Activated T-helper 17 cell treated with anti-CD3 and anti-CD28 coated beads, Interleukin-2, amount 50 U/mL, for 72 hours (primary cell): ENCODE data around the gene AGL. TPM values are rescaled to one million over a fixed set of nuclear protein-coding genes. Genes with fewer than 3 reads are reported as not detected.
"Not testable (repeated sequence)": the region's sequence is repeated elsewhere in the genome, so short reads cannot be mapped to it uniquely, and the experiment has no call there.

ENCODE experiments used
- ATAC-seq: fragments of 150-1000 bp; cut with Tn5 transposase; replicated peaks from 2 replicates; pipeline ENCODE4 v1.10.0; 2021; ENCODE audit warnings: mild to moderate bottlenecking, moderate library complexity
- H3K27ac Mint-ChIP-seq: one replicate; pipeline ENCODE4 v1.8.0; 2022; ENCODE audit warnings: mixed read lengths
- H3K27me3 Mint-ChIP-seq: one replicate; pipeline ENCODE4 v1.8.0; 2022; ENCODE audit warnings: mixed read lengths
- H3K36me3 Mint-ChIP-seq: one replicate; pipeline ENCODE4 v1.8.0; 2022; ENCODE audit warnings: low read depth, mild to moderate bottlenecking, mixed read lengths
- H3K4me1 Mint-ChIP-seq: one replicate; pipeline ENCODE4 v1.8.0; 2022; ENCODE audit warnings: mixed read lengths
- H3K4me3 Mint-ChIP-seq: one replicate; pipeline ENCODE4 v1.8.0; 2022; ENCODE audit warnings: mild to moderate bottlenecking, mixed read lengths
- H3K9me3 Mint-ChIP-seq: one replicate; pipeline ENCODE4 v1.8.0; 2022; ENCODE audit warnings: mixed read lengths
- total RNA-seq, 2 donors: library from RNA; stranded (reverse); gene quantifications; one replicate each; pipeline ENCODE4 v1.2.3, GENCODE V29; 2022

AGL gene
- total RNA-seq, 2 donors from 2014 or later = 21.4 to 23.2 TPM

DNA sequence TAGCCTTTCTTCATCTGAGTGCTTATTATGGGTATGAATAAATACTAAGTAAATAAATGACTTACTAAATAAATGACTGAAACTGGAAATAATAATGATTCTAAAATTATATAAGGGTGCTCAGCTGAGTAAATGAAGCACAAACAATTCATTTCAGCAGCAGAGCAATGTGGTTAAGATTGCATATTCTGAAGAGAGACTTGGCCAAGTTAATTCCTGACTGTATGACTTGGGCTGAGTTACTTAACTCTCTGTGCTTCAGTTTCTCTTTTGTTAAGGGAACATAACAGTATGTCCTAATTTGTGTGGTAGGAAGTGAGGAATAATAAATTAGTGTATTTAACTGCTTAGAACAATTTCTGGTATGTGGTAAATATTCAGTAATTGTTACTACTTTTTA lies 19.1 kb downstream of the AGL start:
- no peak for ATAC-seq
- Mint-ChIP-seq H3K36me3 (peaks cover 17% of the 10 kb centered on the region), H3K9me3 (no peaks in the 10 kb centered on the region), H3K27me3 (no peaks in the 10 kb centered on the region), H3K27ac (no peak overlapping the region), H3K4me1 (no peaks in the 10 kb centered on the region), H3K4me3 (no peak overlapping the region)

GRCh38 chr1:99869723-99870122 lies 19.6 kb downstream of the AGL start:
- no peaks in the 10 kb centered on the region for H3K9me3 Mint-ChIP-seq
- H3K27ac Mint-ChIP-seq = no peak overlapping the region
- peaks cover 12% of the 10 kb centered on the region for H3K36me3 Mint-ChIP-seq
- H3K27me3 Mint-ChIP-seq = no peaks in the 10 kb centered on the region
- ATAC-seq = no peak
- no peaks in the 10 kb centered on the region for H3K4me1 Mint-ChIP-seq
- no peak overlapping the region for H3K4me3 Mint-ChIP-seq

DNA sequence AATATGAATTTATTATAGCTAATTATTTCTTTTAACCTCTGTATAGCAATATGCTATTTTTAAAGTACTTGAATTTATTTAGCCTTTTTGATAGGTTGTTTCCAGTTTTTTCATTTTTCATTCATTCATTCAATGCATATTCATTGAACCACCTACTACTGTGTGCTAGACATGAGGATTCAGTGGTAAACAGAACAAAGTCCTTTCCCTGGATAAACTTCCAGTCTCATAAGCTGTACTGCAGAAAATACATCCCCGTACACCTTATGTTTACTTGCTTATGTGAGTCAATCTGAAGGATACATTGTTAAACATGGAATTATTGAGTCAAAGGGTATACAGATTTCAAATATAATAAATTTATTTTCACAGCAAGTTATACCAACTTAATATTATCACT lies 21.9 kb downstream of the AGL start:
- H3K36me3 Mint-ChIP-seq = peaks cover 26% of the 10 kb centered on the region
- H3K9me3 Mint-ChIP-seq = no peaks in the 10 kb centered on the region
- H3K27ac Mint-ChIP-seq = no peak overlapping the region
- H3K4me3 Mint-ChIP-seq = no peak overlapping the region
- no peaks in the 10 kb centered on the region for H3K4me1 Mint-ChIP-seq
- H3K27me3 Mint-ChIP-seq = no peaks in the 10 kb centered on the region
- no peak for ATAC-seq

DNA sequence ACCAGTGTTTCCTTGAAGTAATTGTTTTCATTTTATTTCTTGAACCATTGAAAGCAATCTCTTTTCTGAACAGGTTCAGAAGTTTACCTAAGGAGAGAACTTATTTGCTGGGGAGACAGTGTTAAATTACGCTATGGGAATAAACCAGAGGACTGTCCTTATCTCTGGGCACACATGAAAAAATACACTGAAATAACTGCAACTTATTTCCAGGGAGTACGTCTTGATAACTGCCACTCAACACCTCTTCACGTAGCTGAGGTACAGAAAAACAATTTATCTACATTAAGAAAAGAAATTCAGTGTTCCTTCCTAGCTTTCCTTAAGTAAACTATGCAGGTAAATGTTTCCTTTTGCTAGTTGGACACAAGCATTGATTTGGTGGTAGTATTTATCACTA lies 27.4 kb downstream of the AGL start:
- no peaks in the 10 kb centered on the region for H3K4me1 Mint-ChIP-seq
- H3K36me3 Mint-ChIP-seq = peaks cover 53% of the 10 kb centered on the region
- no peaks in the 10 kb centered on the region for H3K9me3 Mint-ChIP-seq
- no peak overlapping the region for H3K27ac Mint-ChIP-seq
- no peak overlapping the region for H3K4me3 Mint-ChIP-seq
- no peak for ATAC-seq
- H3K27me3 Mint-ChIP-seq = no peaks in the 10 kb centered on the region

- ATAC-seq = no peak
- Mint-ChIP-seq H3K4me1 (no peaks in the 10 kb centered on the region), H3K27me3 (no peaks in the 10 kb centered on the region), H3K9me3 (no peaks in the 10 kb centered on the region), H3K27ac (no peak overlapping the region), H3K36me3 (peaks cover 87% of the 10 kb centered on the region), H3K4me3 (no peak overlapping the region)
Observed at GRCh38 chr1:99886179-99886578, 36.0 kb downstream of the AGL start.

GRCh38 chr1:99886841-99887240 lies 36.7 kb downstream of the AGL start:
- Mint-ChIP-seq H3K4me3 (no peak overlapping the region), H3K4me1 (no peaks in the 10 kb centered on the region), H3K9me3 (no peaks in the 10 kb centered on the region), H3K27me3 (no peaks in the 10 kb centered on the region), H3K36me3 (peaks cover 87% of the 10 kb centered on the region), H3K27ac (peak overlapping the region; percentile 25)
- ATAC-seq = no peak

- H3K4me3 Mint-ChIP-seq = no peak overlapping the region
- H3K27me3 Mint-ChIP-seq = no peaks in the 10 kb centered on the region
- no peaks in the 10 kb centered on the region for H3K9me3 Mint-ChIP-seq
- peaks cover 85% of the 10 kb centered on the region for H3K36me3 Mint-ChIP-seq
- H3K27ac Mint-ChIP-seq = no peak overlapping the region
- ATAC-seq = no peak
- no peaks in the 10 kb centered on the region for H3K4me1 Mint-ChIP-seq
Observed at GRCh38 chr1:99887890-99888289, 37.7 kb downstream of the AGL start.

DNA sequence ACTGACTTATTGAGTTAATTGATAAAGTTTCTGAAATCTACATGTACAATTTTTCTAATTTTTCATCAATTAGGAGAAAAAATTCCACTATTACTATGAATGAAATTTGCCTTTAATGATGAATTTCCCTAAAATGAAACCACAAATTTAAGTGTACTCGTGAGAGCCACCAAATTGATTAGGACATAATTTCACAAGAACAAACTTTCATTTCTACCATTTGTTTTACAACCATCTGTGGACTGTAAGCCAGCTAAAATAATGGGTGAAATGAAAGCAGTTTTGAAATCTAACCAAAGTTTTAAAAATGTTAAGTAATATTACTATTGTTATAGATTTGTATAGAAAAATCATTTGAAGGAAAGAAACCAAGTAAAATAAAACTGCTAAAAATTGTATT lies 41.8 kb downstream of the AGL start:
- Mint-ChIP-seq H3K4me1 (no peaks in the 10 kb centered on the region), H3K27ac (no peak overlapping the region), H3K9me3 (no peaks in the 10 kb centered on the region), H3K36me3 (peaks cover 80% of the 10 kb centered on the region), H3K4me3 (no peak overlapping the region), H3K27me3 (no peaks in the 10 kb centered on the region)
- no peak for ATAC-seq

- not testable (repeated sequence) for H3K4me1 Mint-ChIP-seq, H3K9me3 Mint-ChIP-seq, H3K27me3 Mint-ChIP-seq, ATAC-seq, H3K27ac Mint-ChIP-seq, H3K4me3 Mint-ChIP-seq
- peaks cover 78% of the 10 kb centered on the region for H3K36me3 Mint-ChIP-seq
Observed at GRCh38 chr1:99903278-99903677, 53.1 kb downstream of the AGL start.

- no peaks in the 10 kb centered on the region for H3K4me1 Mint-ChIP-seq
- H3K36me3 Mint-ChIP-seq = peaks cover 57% of the 10 kb centered on the region
- peaks cover 6% of the 10 kb centered on the region for H3K9me3 Mint-ChIP-seq
- ATAC-seq = no peak
- H3K27me3 Mint-ChIP-seq = no peaks in the 10 kb centered on the region
- H3K27ac Mint-ChIP-seq = no peak overlapping the region
- no peak overlapping the region for H3K4me3 Mint-ChIP-seq
Observed at GRCh38 chr1:99906535-99906934, 56.4 kb downstream of the AGL start.

DNA sequence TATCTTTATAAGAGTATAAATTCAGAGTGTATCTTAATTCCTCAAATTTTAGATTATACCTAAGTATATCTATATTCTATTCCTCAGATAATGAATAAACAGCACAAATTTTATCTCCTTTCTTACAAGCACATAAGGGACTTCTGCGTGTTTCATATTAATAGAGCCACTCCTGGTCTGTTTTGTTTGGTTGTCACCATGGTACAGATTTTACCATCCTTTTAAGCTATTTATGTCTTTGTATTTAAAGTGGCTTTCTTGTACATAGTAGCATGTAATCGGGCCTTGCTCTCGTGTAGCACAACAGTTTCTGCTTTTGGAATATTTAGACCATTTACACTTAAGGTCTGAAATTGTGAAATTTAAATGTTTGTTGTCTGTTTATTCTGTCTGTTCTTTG lies 67.1 kb downstream of the AGL start:
- no peak overlapping the region for H3K4me3 Mint-ChIP-seq
- H3K36me3 Mint-ChIP-seq = peaks cover 69% of the 10 kb centered on the region
- H3K4me1 Mint-ChIP-seq = no peaks in the 10 kb centered on the region
- ATAC-seq = no peak
- H3K9me3 Mint-ChIP-seq = no peaks in the 10 kb centered on the region
- H3K27ac Mint-ChIP-seq = no peak overlapping the region
- no peaks in the 10 kb centered on the region for H3K27me3 Mint-ChIP-seq

- Mint-ChIP-seq H3K27ac (peak overlapping the region; percentile 22), H3K27me3 (no peaks in the 10 kb centered on the region), H3K9me3 (no peaks in the 10 kb centered on the region), H3K4me3 (no peak overlapping the region), H3K4me1 (no peaks in the 10 kb centered on the region), H3K36me3 (peaks cover 53% of the 10 kb centered on the region)
- ATAC-seq = no peak
Observed at GRCh38 chr1:99919220-99919619, 69.1 kb downstream of the AGL start.

GRCh38 chr1:99934801-99935200 lies 84.6 kb downstream of the AGL start:
- H3K4me1 Mint-ChIP-seq = no peaks in the 10 kb centered on the region
- no peak overlapping the region for H3K27ac Mint-ChIP-seq
- no peaks in the 10 kb centered on the region for H3K36me3 Mint-ChIP-seq
- H3K27me3 Mint-ChIP-seq = peaks cover 14% of the 10 kb centered on the region
- H3K4me3 Mint-ChIP-seq = no peak overlapping the region
- H3K9me3 Mint-ChIP-seq = no peaks in the 10 kb centered on the region
- no peak for ATAC-seq

- H3K27me3 Mint-ChIP-seq = peaks cover 14% of the 10 kb centered on the region
- H3K4me1 Mint-ChIP-seq = no peaks in the 10 kb centered on the region
- no peaks in the 10 kb centered on the region for H3K36me3 Mint-ChIP-seq
- H3K27ac Mint-ChIP-seq = no peak overlapping the region
- H3K4me3 Mint-ChIP-seq = no peak overlapping the region
- ATAC-seq = peak; percentile 37
- no peaks in the 10 kb centered on the region for H3K9me3 Mint-ChIP-seq
Observed at GRCh38 chr1:99935534-99935933, 85.4 kb downstream of the AGL start.

DNA sequence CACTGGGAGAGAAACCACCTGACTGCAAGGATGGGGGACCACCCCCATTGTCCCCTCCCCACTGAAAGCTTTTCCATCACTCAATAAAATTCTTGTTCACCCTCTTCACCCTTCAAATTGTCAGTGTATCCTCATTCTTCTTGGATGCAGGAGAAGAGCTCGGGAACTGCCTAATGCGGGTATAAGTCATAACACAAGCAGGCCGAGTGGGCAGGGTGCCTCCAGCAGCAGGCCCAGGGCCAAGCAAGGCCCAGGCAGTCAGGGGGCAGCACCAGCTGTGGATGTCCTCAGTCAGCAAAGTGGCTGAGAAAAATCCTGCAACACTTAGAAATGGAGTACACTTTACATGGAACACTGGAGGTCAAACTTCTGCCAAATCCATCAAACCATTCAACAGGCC lies 85.9 kb downstream of the AGL start:
- H3K27me3 Mint-ChIP-seq = peaks cover 14% of the 10 kb centered on the region
- no peaks in the 10 kb centered on the region for H3K36me3 Mint-ChIP-seq
- no peak overlapping the region for H3K27ac Mint-ChIP-seq
- ATAC-seq = no peak
- no peak overlapping the region for H3K4me3 Mint-ChIP-seq
- no peaks in the 10 kb centered on the region for H3K4me1 Mint-ChIP-seq
- no peaks in the 10 kb centered on the region for H3K9me3 Mint-ChIP-seq

DNA sequence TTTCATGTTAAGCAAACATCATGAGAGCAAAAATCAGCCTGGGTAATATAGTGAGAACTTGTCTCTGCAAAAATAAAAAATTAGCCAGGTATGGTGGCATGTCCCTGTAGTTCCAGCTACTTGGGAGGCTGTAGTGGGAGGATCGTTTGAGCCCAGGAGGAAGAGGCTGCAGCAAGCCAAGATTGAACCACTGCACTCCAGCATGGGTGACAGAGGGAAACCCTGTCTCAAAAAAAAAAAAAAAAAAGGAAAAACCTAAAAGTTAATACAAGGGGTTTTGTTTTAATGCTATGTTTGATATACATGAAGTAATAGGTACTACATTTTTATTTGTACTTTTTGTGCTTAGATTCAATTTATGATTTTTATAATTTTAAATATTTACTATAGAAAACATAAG lies 92.6 kb downstream of the AGL start:
- ATAC-seq = no peak
- Mint-ChIP-seq H3K27ac (no peak overlapping the region), H3K9me3 (no peaks in the 10 kb centered on the region), H3K27me3 (no peaks in the 10 kb centered on the region), H3K4me1 (no peaks in the 10 kb centered on the region), H3K4me3 (no peak overlapping the region), H3K36me3 (no peaks in the 10 kb centered on the region)
